ENCODE measurements around the gene TYR.
A peak's percentile ranks its signal among the peaks of the same experiment; 100 is the strongest.
"Not testable (repeated sequence)": the region's sequence is repeated elsewhere in the genome, so short reads cannot be mapped to it uniquely, and the experiment has no call there.

The TYR gene

GRCh38 chr11:89293965-89294679 lies 116.4 kb downstream of the TYR start:
- no peak for FAIRE-seq
- DNase-seq (ENCODE audit: insufficient read length, low spot score), result no peak
- no peak for TF ChIP-seq POLR2A (IDR thresholded peaks at IDR 0.05; ENCODE audit: low read depth, low read length)

- DNase-seq (ENCODE audit: insufficient read length, low spot score); FAIRE-seq: not testable (repeated sequence)
Observed at GRCh38 chr11:89295023-89295422, 117.3 kb downstream of the TYR start.

- FAIRE-seq; DNase-seq (ENCODE audit: insufficient read length, low spot score): not testable (repeated sequence)
Observed at GRCh38 chr11:89303029-89303428, 125.4 kb downstream of the TYR start.

GRCh38 chr11:89308272-89308671 lies 130.6 kb downstream of the TYR start:
- not testable (repeated sequence) for FAIRE-seq; DNase-seq (ENCODE audit: insufficient read length, low spot score)

GRCh38 chr11:89309321-89309985 lies 131.8 kb downstream of the TYR start:
- not testable (repeated sequence) for DNase-seq (ENCODE audit: insufficient read length, low spot score); FAIRE-seq

GRCh38 chr11:89310607-89311006 lies 132.9 kb downstream of the TYR start:
- not testable (repeated sequence) for FAIRE-seq; DNase-seq (ENCODE audit: insufficient read length, low spot score)

- DNase-seq (ENCODE audit: insufficient read length, low spot score) (no peak), FAIRE-seq (no peak)
- no peak for TF ChIP-seq POLR2A (IDR thresholded peaks at IDR 0.05; ENCODE audit: low read depth, low read length)
Observed at GRCh38 chr11:89321401-89321800, 143.7 kb downstream of the TYR start.

GRCh38 chr11:89327885-89328284 lies 150.2 kb downstream of the TYR start:
- no peak for DNase-seq (ENCODE audit: insufficient read length, low spot score)
- no peak for FAIRE-seq
- TF ChIP-seq POLR2A (IDR thresholded peaks at IDR 0.05; ENCODE audit: low read depth, low read length), result no peak

- not testable (repeated sequence) for FAIRE-seq
Observed at GRCh38 chr11:89331940-89332339, 154.3 kb downstream of the TYR start.

GRCh38 chr11:89333704-89334103 lies 156.0 kb downstream of the TYR start:
- peak; percentile 87 for FAIRE-seq
- DNase-seq (ENCODE audit: insufficient read length, low spot score), result not testable (repeated sequence)

More at GRCh38 chr11:89331940-89332339, 154.3 kb downstream of the TYR start:
- not testable (repeated sequence) for DNase-seq (ENCODE audit: insufficient read length, low spot score)

- peak; percentile 67 for FAIRE-seq
- not testable (repeated sequence) for DNase-seq (ENCODE audit: insufficient read length, low spot score)
Observed at GRCh38 chr11:89337100-89337650, 159.5 kb downstream of the TYR start.

- not testable (repeated sequence) for FAIRE-seq; DNase-seq (ENCODE audit: insufficient read length, low spot score)
Observed at GRCh38 chr11:89338073-89338472, 160.4 kb downstream of the TYR start.

- not testable (repeated sequence) for FAIRE-seq
Observed at GRCh38 chr11:89340450-89340849, 162.8 kb downstream of the TYR start.

GRCh38 chr11:89342880-89343572 lies 165.4 kb downstream of the TYR start:
- DNase-seq (ENCODE audit: insufficient read length, low spot score); FAIRE-seq: not testable (repeated sequence)

More at GRCh38 chr11:89340450-89340849, 162.8 kb downstream of the TYR start:
- DNase-seq (ENCODE audit: insufficient read length, low spot score), result not testable (repeated sequence)
